Measurements from ENCODE around the gene BMP8A.
"Not testable (repeated sequence)": the region's sequence is repeated elsewhere in the genome, so short reads cannot be mapped to it uniquely, and the experiment has no call there.

- TF ChIP-seq CTCF, POLR2AphosphoS5 (IDR thresholded peaks at IDR 0.05): not testable (repeated sequence)
Observed at GRCh38 chr1:39496520-39496919, 5.1 kb downstream of the BMP8A start.
